HepG2 (cell line): ENCODE data around the gene FBXO7. TPM values are rescaled to one million over a fixed set of nuclear protein-coding genes. Genes with fewer than 3 reads are reported as not detected.

ENCODE experiments used
- ATAC-seq: fragments of 200-7000 bp; cut with Tn5 transposase; 3 replicates; pipeline ENCODE4 v1.9.1; 2020; ENCODE audit warnings: mild to moderate bottlenecking, moderate library complexity
- BruUV-seq: library from RNA; stranded (reverse); fragments of 400-500 nt; replicated peaks from 2 replicates; lab custom pipeline; 2021; lab: Mats Ljungman, UMichigan
- CTCF ChIA-PET: fragments of 300-600 bp; formaldehyde crosslinking; extraction: SDS; loops from one replicate; lab custom pipeline; 2021; ENCODE audit warnings: low total read pairs, inconsistent platforms, low intra/inter-chr PET ratio; lab: Yijun Ruan, JAX
- POLR2A ChIA-PET: fragments of 350-600 bp; sonication (Branson Sonifier 250); formaldehyde crosslinking; loops from one replicate; lab custom pipeline; 2020; ENCODE audit warnings: antibody characterized with exemption, inconsistent platforms; lab: Yijun Ruan, JAX
- DNase-seq: peaks from one replicate; pipeline ENCODE4 v3.0.0-alpha.2; 2015; ENCODE audit warnings: low spot score
- FAIRE-seq: peaks from 3 replicates; lab custom pipeline; 2011; peaks lifted over from hg19 to GRCh38; lab: Jason Lieb, UNC
- H2AFZ ChIP-seq: one replicate; pipeline ENCODE4 v1.6.1; 2011; ENCODE audit warnings: low read length, inconsistent platforms
- H3K27ac ChIP-seq: fragments of 300-600 bp; 3 replicates; pipeline ENCODE4 v1.8.0; 2011; ENCODE audit warnings: mixed run types, mild to moderate bottlenecking, mixed read lengths, low read length, inconsistent platforms; ENCODE audit not compliant: insufficient read depth; ENCODE audit errors: extremely low read length
- H3K27me3 ChIP-seq, 2 experiments: fragments of 200-600 bp in 1 of 2; 2 replicates in 1 of 2; 3 replicates in 1 of 2; pipeline versions ENCODE4 v1.6.0 to v1.8.0; 2011; ENCODE audit warnings: low read length in 2 of 2, mild to moderate bottlenecking in 2 of 2, moderate library complexity in 2 of 2, inconsistent platforms in 1 of 2; ENCODE audit not compliant: insufficient read depth in 2 of 2, control insufficient read depth in 1 of 2
- H3K36me3 ChIP-seq, 2 experiments: fragments of 200-600 bp in 1 of 2; replicated peaks in 1 of 2; 2 replicates in 1 of 2; 3 replicates in 1 of 2; pipeline versions ENCODE4 v1.5.1 to v1.8.0; 2011; ENCODE audit warnings: low read length in 2 of 2, inconsistent platforms in 1 of 2; ENCODE audit not compliant: insufficient read depth in 2 of 2, control insufficient read depth in 1 of 2
- H3K4me1 ChIP-seq: 2 replicates; pipeline ENCODE4 v1.5.1; 2012; ENCODE audit warnings: low read length, inconsistent platforms; ENCODE audit not compliant: insufficient read depth
- H3K4me2 ChIP-seq: 2 replicates; pipeline ENCODE4 v1.6.0; 2011; ENCODE audit warnings: low read depth, low read length, inconsistent platforms
- H3K4me3 ChIP-seq, 3 experiments: fragments of 200-600 bp in 1 of 3; sonication (generic), shearing (Covaris generic) in 1 of 3; replicated peaks in 1 of 3; 2 replicates each; pipeline ENCODE4 v1.5.1; 2011 to 2016; ENCODE audit warnings: low read length in 3 of 3, inconsistent platforms in 2 of 3, low read depth in 2 of 3, mild to moderate bottlenecking in 2 of 3, control low read depth in 1 of 3, mixed read lengths in 1 of 3; ENCODE audit not compliant: insufficient read depth in 1 of 3
- H3K79me2 ChIP-seq: one replicate; pipeline ENCODE4 v1.6.1; 2011; ENCODE audit warnings: low read length, inconsistent platforms; ENCODE audit not compliant: insufficient read depth
- H3K9ac ChIP-seq: 2 replicates; pipeline ENCODE4 v1.6.0; 2011; ENCODE audit warnings: mild to moderate bottlenecking, low read depth, low read length, inconsistent platforms; ENCODE audit not compliant: insufficient read depth
- H3K9me3 ChIP-seq: 2 replicates; pipeline ENCODE4 v1.5.1; 2012; ENCODE audit warnings: mild to moderate bottlenecking, low read length
- H4K20me1 ChIP-seq: 2 replicates; pipeline ENCODE4 v1.6.0; 2011; ENCODE audit warnings: inconsistent platforms, mild to moderate bottlenecking, low read length, moderate library complexity; ENCODE audit not compliant: insufficient read depth
- DNMT1 ChIP-seq: sonication (generic); formaldehyde crosslinking; IDR thresholded peaks from 2 replicates; pipeline ENCODE4 v1.5.1; 2020; ENCODE audit warnings: mild to moderate bottlenecking, missing genetic modification reagents
- ELK4 ChIP-seq: sonication (generic); formaldehyde crosslinking; IDR thresholded peaks from 2 replicates; pipeline ENCODE4 v1.9.0; 2021; ENCODE audit warnings: missing genetic modification reagents, borderline replicate concordance
- FOSL2 ChIP-seq: sonication (generic); formaldehyde crosslinking; IDR thresholded peaks from 2 replicates; pipeline ENCODE4 v1.4.0; 2020; ENCODE audit warnings: missing genetic modification reagents
- MIER2 ChIP-seq: IDR thresholded peaks from 2 replicates; pipeline ENCODE4 v1.6.1; 2016; ENCODE audit warnings: missing biosample characterization, missing genetic modification reagents
- NFKB2 ChIP-seq: sonication (generic); formaldehyde crosslinking; IDR thresholded peaks from 2 replicates; pipeline ENCODE4 v1.4.0; 2020; ENCODE audit warnings: missing genetic modification reagents, borderline replicate concordance
- NONO ChIP-seq, 2 experiments: fragments of 450-650 bp in 1 of 2; sonication (generic) in 1 of 2; formaldehyde crosslinking in 1 of 2; IDR thresholded peaks in 1 of 2; conservative IDR thresholded peaks in 1 of 2; 2 replicates each; pipeline versions ENCODE4 v1.6.1 to v1.8.0; 2017 to 2022; ENCODE audit warnings: mild to moderate bottlenecking in 1 of 2, missing genetic modification reagents in 1 of 2, moderate library complexity in 1 of 2
- RORA ChIP-seq: sonication (generic); formaldehyde crosslinking; IDR thresholded peaks from 2 replicates; pipeline ENCODE4 v1.5.0; 2020; ENCODE audit warnings: mild to moderate bottlenecking, missing genetic modification reagents, moderate library complexity
- SAP130 ChIP-seq: IDR thresholded peaks from 2 replicates; pipeline ENCODE4 v1.6.1; 2016; ENCODE audit warnings: low read depth
- ZNF501 ChIP-seq: sonication (generic); formaldehyde crosslinking; IDR thresholded peaks from 2 replicates; pipeline ENCODE4 v1.5.1; 2020; ENCODE audit warnings: mild to moderate bottlenecking, moderate library complexity, missing genetic modification reagents
- WGBS: methylation state at CpG from one replicate; pipeline ENCODE4 v1.1.6; 2017; ENCODE audit warnings: low lambda C conversion rate; 5-methylcytosine and 5-hydroxymethylcytosine counted together
- in situ Hi-C: cut with HindIII; loops from 2 replicates; pipeline ENCODE4 v1.10.0; 2017; ENCODE audit warnings: low pct_unique_long_range_greater_than_20kb; ENCODE audit not compliant: extremely low pct_ligation_motif_present
- intact Hi-C: fragments of 100-400 bp; cut with micrococcal nuclease; formaldehyde crosslinking; loops from one replicate; pipeline ENCODE4 v1.10.0; 2022; ENCODE audit not compliant: unreplicated experiment
- polyA plus RNA-seq, 8 experiments: library from polyadenylated mRNA; depleted of rRNA in 3 of 8; stranded (reverse) in 7 of 8; unstranded in 1 of 8; fragments of >200 nt; fragmentation: Illumina TruSeq in 4 of 8; extraction: Trizol in 4 of 8; gene quantifications; 2 replicates each; pipeline versions ENCODE4 v1.2.1 to v1.2.3, GENCODE V29; 2011 to 2016; ENCODE audit warnings: low read depth in 4 of 8, missing spikeins in 1 of 8, mixed read lengths in 1 of 8; ENCODE audit not compliant: insufficient read depth in 1 of 8
- total RNA-seq, 5 experiments: library from RNA; depleted of rRNA; stranded (reverse); fragments of >200 nt; fragmentation: Illumina TruSeq; extraction: Trizol; gene quantifications; 2 replicates each; pipeline ENCODE4 v1.2.3, GENCODE V29; 2016; ENCODE audit warnings: low read depth in 1 of 5
- TF ChIP-seq, protein P1 (sequence below): sonication (generic); formaldehyde crosslinking; IDR thresholded peaks from 2 replicates; pipeline ENCODE4 v1.8.1; 2023; ENCODE audit warnings: missing genetic modification reagents, inconsistent platforms, borderline replicate concordance
- TF ChIP-seq, protein P2 (sequence below): sonication (generic); formaldehyde crosslinking; IDR thresholded peaks from 2 replicates; pipeline ENCODE4 v1.4.0; 2020; ENCODE audit warnings: missing genetic modification reagents, borderline replicate concordance
- TF ChIP-seq, protein P3 (sequence below): sonication (generic); formaldehyde crosslinking; IDR thresholded peaks from 2 replicates; pipeline ENCODE4 v1.4.0; 2020; ENCODE audit warnings: missing genetic modification reagents
- TF ChIP-seq, protein P4 (sequence below): sonication (generic); formaldehyde crosslinking; IDR thresholded peaks from 2 replicates; pipeline ENCODE4 v1.5.0; 2020; ENCODE audit warnings: missing genetic modification reagents
- TF ChIP-seq, protein P5 (sequence below): sonication (generic); formaldehyde crosslinking; IDR thresholded peaks from 2 replicates; pipeline ENCODE4 v1.9.0; 2021; ENCODE audit warnings: missing genetic modification reagents, borderline replicate concordance

FBXO7 gene
- total and polyA plus RNA-seq, 2 of the 13 experiments (the other 11 are each of a cell fraction or from before 2014, with no cell fraction given): 105 to 172 TPM

DNA sequence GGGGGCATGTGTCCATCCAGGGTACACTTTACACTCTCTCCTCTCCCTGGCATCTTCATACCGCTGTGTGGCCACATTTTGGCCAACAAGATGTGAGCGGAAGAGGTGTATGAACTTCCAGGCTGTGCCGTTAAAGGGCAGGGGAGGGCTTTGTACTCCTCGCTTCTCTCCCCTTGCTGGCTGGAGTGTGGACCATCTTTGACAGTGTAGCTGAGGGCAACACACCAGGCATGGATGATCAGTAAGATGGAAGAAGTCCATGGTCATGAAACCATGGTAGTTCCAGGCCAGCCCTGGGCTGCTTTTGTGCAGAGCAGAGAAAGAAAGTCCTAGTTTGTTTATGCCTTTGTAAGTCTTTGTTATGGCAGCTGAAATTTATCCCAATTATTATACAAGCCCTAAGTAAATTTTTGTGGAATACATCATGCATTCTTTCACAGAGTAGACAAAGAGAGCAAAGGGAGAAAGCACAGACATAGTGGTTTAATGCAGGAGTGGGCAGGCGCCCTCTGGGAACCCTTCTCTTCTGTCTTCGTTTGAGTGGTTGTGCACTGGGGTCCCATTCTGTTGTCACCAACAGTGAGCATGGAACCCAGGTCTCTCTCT lies 70.4 kb downstream of the FBXO7 start (continued):
- TF ChIP-seq NFKB2 (CRISPR knock-in tag): no peak
- no peak for TF ChIP-seq RORA
- TF ChIP-seq ELK4 (CRISPR knock-in tag): no peak
- TF ChIP-seq, protein P1, sequence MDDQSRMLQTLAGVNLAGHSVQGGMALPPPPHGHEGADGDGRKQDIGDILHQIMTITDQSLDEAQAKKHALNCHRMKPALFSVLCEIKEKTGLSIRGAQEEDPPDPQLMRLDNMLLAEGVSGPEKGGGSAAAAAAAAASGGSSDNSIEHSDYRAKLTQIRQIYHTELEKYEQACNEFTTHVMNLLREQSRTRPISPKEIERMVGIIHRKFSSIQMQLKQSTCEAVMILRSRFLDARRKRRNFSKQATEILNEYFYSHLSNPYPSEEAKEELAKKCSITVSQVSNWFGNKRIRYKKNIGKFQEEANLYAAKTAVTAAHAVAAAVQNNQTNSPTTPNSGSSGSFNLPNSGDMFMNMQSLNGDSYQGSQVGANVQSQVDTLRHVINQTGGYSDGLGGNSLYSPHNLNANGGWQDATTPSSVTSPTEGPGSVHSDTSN (CRISPR knock-in tag): no peak
- TF ChIP-seq MIER2 (CRISPR knock-in tag): no peak

- WGBS: 46% methylated on average over 4 of the region's 4 CpGs
- TF ChIP-seq, protein P2, sequence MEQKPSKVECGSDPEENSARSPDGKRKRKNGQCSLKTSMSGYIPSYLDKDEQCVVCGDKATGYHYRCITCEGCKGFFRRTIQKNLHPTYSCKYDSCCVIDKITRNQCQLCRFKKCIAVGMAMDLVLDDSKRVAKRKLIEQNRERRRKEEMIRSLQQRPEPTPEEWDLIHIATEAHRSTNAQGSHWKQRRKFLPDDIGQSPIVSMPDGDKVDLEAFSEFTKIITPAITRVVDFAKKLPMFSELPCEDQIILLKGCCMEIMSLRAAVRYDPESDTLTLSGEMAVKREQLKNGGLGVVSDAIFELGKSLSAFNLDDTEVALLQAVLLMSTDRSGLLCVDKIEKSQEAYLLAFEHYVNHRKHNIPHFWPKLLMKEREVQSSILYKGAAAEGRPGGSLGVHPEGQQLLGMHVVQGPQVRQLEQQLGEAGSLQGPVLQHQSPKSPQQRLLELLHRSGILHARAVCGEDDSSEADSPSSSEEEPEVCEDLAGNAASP (CRISPR knock-in tag): peak; percentile 44; the same call in 1 of the 2 replicates
- TF ChIP-seq DNMT1 (CRISPR knock-in tag) (no peak), FOSL2 (CRISPR knock-in tag) (peak; percentile 97), ZNF501 (0 out of 2 replicates have a peak, but pooled peaks have one; percentile 28), SAP130 (CRISPR knock-in tag) (peak; percentile 39; the same call in 1 of the 2 replicates), NONO (IDR thresholded peaks at IDR 0.05) (no peak), NONO (CRISPR knock-in tag; conservative IDR thresholded peaks at IDR 0.05) (no peak)
- TF ChIP-seq, protein P3, sequence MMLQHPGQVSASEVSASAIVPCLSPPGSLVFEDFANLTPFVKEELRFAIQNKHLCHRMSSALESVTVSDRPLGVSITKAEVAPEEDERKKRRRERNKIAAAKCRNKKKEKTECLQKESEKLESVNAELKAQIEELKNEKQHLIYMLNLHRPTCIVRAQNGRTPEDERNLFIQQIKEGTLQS (CRISPR knock-in tag): peak; percentile 96
- TF ChIP-seq, protein P4, sequence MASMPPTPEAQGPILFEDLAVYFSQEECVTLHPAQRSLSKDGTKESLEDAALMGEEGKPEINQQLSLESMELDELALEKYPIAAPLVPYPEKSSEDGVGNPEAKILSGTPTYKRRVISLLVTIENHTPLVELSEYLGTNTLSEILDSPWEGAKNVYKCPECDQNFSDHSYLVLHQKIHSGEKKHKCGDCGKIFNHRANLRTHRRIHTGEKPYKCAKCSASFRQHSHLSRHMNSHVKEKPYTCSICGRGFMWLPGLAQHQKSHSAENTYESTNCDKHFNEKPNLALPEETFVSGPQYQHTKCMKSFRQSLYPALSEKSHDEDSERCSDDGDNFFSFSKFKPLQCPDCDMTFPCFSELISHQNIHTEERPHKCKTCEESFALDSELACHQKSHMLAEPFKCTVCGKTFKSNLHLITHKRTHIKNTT: no peak
- TF ChIP-seq, protein P5, sequence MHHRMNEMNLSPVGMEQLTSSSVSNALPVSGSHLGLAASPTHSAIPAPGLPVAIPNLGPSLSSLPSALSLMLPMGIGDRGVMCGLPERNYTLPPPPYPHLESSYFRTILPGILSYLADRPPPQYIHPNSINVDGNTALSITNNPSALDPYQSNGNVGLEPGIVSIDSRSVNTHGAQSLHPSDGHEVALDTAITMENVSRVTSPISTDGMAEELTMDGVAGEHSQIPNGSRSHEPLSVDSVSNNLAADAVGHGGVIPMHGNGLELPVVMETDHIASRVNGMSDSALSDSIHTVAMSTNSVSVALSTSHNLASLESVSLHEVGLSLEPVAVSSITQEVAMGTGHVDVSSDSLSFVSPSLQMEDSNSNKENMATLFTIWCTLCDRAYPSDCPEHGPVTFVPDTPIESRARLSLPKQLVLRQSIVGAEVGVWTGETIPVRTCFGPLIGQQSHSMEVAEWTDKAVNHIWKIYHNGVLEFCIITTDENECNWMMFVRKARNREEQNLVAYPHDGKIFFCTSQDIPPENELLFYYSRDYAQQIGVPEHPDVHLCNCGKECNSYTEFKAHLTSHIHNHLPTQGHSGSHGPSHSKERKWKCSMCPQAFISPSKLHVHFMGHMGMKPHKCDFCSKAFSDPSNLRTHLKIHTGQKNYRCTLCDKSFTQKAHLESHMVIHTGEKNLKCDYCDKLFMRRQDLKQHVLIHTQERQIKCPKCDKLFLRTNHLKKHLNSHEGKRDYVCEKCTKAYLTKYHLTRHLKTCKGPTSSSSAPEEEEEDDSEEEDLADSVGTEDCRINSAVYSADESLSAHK (CRISPR knock-in tag): no peak
Measured at GRCh38 chr22:32545801-32546200, 71.2 kb downstream of the FBXO7 start.

More at GRCh38 chr22:32545801-32546200, 71.2 kb downstream of the FBXO7 start:
- Histone ChIP-seq H3K4me2 (no peak overlapping the region), H3K9me3 (no peaks in the 10 kb centered on the region), H3K79me2 (no peaks in the 10 kb centered on the region), H3K27me3 (no peaks in the 10 kb centered on the region), H3K36me3 (no peaks in the 10 kb centered on the region), H2AFZ (no peak overlapping the region), H3K4me1 (peaks cover 18% of the 10 kb centered on the region), H3K4me3 (no peak overlapping the region), H3K27ac (no peak overlapping the region), H4K20me1 (no peaks in the 10 kb centered on the region), H3K9ac (no peak overlapping the region)
- FAIRE-seq: peak; percentile 56
- in situ Hi-C loops: loop anchor here (25.0 kb wide), 1 partner anchor 666 kb away; no protein-coding TSS in a partner anchor
- BruUV-seq: no TSS peak
- peak; percentile 69 for DNase-seq
- ChIA-PET POLR2A (interaction anchor here (1.0 to 1.2 kb wide), 4 partner anchors 11 to 38 kb away, joined by 3 to 11 read pairs (median 3); no protein-coding TSS in a partner anchor), CTCF (no interaction called here)
- ATAC-seq: peak; percentile 62
- intact Hi-C loops: no loop called here
